HG03108 (cell line): ENCODE results near the gene RIPPLY3.
"Not testable (repeated sequence)": the region's sequence is repeated elsewhere in the genome, so short reads cannot be mapped to it uniquely, and the experiment has no call there.

Source experiments
- ATAC-seq: cut with Tn5 transposase; IDR thresholded peaks from one replicate; pipeline ENCODE4 v1.9.1; 2021; ENCODE audit warnings: moderate library complexity; ENCODE audit not compliant: unreplicated experiment

The RIPPLY3 gene

DNA sequence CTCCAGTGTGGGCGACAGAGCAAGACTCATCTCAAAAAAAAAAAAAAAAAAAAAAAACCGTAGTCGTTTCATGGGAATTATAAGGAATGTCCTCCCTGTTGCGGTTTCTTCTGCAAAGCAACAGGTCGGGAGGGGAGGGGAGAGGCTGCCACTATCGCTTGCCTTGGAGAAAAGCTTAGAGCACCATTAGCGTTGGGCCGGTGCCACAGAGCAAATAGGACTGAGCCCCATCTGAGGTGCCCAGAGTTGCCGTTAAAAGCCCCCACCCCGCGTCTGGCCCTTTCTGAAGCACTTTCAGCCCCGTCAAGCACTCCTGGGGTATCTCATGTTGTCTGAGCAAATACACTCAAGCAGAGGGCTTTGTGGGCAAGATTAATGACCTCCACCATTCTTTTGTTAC is 2.2 kb downstream of the RIPPLY3 start:
- ATAC-seq: no peak

DNA sequence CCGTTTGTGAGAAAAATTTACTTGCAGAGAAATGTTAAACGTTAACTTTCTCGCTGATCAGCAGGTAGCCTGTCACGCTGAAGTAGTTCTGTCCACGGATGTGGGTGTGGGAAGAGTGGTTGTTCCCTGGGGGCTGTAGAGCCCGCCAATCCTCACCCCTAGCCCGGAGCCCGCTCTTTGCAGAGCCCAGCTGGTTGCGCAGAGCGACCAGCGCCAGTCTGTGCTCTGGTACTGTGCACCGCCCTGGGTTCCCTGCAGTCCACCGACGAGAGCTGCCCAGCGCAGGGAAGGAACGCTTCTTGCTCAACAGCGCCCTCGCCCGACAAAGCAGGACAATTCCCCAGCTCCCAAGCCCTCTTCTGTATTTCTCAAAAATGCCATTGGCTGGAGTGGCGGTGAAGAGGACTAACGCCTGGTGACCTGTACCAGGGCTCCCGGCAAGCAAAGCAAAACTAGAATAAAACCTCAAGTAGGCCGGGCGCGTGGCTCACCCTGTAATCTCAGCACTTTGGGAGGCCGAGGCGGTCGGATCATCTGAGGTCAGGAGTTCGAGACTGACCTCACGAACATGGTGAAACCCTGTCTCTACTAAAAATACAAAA is 3.3 kb downstream of the RIPPLY3 start:
- ATAC-seq: peak; percentile 97

DNA sequence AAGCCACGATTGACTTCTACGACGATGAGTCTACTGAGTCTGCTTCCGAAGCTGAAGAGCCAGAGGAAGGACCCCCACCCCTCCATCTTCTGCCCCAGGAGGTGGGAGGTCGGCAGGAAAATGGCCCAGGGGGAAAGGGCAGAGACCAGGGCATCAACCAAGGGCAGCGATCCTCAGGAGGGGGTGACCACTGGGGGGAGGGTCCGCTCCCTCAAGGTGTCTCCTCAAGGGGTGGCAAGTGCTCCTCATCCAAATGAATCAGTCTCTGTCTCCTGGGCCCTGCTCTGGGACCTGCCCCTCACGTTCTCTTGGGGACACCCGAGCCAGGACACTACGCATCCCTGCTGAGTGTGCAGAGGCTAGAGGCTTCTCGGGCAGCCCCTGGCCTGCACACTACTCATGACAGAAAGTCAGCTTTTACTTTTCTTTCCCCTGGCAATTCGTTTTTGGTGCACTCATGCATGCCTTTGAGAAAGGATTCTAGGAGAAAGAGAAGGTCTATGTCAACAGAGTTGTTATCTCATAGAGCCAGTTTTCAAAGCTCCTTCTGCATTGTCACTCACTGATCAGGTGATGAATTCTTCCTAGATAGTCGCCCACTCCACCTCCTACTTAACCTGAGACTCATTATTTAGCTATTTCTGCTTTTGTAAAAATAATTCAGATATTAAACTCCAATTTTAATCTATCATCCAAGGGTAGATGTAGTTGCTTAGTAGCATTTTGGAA is 11.6 kb downstream of the RIPPLY3 start:
- ATAC-seq: no peak

DNA sequence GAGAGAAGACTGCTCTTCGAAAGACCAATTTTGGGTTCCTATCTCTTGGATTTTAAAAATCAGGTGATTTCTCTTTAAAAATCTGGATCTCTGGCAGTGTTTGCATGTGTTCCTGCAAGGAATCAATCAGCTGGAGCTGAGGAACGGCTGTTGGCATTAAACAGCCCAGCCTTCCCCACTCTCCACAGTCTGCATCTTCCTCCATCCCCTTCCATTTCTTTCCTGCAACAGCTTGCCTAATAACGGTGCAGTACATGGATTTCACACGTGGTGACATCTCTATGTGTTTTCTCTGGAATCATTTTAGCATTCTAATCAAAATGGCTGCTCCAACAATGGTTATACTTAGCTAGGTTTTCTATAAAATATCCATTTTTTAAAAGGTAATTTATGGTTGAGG is 20.0 kb downstream of the RIPPLY3 start:
- no peak for ATAC-seq

DNA sequence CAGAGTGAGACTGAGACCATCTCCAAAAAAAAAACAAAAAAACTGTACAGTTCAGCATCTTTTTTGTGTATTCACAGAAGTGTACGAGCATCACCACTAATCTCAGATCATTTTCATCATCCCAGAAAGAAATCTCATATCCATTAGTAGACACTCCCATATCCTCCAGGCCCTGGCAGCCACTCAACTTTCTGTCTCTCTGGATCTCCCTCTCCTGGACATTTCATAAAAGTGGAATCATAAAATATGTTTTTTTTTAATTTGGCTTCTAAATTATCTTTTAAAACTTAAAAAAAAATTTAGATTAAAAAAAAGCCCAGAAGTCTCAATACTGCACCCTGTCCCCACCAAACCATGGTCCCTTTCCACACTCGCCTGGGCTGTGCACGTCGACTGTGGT is 22.1 kb downstream of the RIPPLY3 start:
- ATAC-seq: no peak

DNA sequence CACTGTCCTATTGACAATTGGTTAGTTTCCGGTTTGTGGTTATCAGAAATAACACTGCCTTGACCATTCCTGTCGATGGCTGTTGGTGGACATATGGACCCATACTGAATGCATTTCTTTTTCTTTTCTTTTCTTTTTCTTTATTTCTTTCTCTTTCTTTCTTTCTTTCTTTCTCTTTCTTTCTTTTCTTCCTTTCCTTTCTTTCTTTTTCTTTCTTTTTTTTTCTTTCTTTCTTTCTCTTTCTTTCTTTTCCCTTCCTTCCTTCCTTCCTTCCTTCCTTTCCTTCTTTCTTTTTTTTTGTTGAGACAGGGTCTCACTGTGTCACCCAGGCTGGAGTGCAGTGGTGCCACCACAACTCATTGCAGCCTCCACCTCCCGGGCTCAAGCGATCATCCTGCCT is 24.4 kb downstream of the RIPPLY3 start:
- no peak for ATAC-seq

DNA sequence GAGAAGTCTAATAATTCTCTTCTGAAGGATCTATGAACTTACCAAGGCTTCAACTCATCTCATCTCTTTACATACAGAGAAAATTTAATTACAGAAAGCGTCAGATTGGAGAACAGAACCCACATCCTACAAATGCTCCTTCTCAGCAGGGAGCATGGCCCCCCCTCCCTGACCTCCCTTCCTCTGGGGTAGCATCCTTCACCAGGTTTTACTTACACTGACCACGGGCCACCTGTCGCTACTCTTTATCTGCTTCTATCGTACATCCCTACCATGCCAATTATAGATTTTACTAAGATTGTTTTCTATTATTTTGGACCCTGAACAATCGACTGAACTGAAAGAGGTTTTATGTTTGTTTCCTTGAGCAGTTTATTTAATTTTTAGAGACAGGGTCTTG is 25.8 kb downstream of the RIPPLY3 start:
- no peak for ATAC-seq

DNA sequence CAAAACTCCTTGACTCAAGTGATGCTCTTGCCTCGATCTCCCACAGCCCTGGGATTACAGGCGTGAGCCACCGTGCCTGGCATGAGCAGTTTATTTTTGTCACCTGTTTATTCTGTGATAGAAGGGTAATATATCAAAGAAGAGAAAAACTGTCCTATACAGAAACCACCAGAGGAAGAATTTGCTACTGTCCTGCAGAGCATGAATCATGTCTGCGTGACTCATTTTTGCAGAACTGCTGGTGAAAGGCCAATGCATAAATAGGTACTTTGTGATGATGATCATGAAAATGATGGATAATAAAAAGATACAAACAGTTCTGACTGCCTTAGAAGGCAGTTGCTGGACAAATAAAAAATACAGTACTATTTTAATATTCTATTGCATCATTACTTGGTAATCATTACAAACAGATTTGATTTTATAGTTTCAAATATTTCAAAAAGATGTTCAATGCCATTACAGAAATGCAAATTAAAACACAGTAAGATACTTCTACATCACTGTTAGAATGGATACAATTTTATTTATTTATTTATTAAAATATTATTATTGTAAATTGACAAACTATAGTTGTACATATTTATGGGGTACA is 26.5 kb downstream of the RIPPLY3 start:
- ATAC-seq: no peak

DNA sequence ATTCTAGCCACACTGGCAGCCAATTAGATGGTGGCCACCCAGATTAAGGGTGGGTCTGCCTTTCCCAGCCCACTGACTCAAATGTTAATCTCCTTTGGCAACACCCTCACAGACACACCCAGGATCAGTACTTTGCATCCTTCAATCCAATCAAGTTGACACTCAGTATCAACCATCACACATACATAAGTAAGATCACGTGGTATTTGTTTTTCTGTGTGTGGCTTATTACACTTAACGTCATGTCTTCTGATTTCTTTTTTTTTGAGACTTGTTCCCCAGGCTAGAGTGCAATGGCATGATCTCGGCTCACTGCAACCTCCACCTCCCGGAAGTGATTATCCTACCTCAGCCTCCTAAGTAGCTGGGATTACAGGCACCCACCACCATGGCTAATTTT is 27.9 kb downstream of the RIPPLY3 start:
- not testable (repeated sequence) for ATAC-seq

DNA sequence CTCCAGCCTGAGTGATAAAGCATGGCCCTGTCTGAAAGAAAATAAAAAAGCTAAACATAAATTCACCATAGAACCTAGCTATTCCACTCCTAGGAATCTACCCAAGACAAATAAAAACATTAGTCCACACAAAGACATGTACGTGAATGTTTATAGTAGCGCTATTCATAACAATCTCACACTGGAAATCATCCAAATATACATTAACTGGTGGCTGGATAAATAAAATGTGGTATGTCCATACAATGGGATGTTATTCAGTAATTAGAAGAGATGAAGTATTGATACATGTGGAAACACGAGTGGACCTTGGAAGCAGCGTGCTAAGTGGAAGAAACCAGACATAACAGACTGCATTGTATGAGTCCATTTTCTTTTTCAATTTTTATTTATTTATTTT is 29.7 kb downstream of the RIPPLY3 start:
- no peak for ATAC-seq

DNA sequence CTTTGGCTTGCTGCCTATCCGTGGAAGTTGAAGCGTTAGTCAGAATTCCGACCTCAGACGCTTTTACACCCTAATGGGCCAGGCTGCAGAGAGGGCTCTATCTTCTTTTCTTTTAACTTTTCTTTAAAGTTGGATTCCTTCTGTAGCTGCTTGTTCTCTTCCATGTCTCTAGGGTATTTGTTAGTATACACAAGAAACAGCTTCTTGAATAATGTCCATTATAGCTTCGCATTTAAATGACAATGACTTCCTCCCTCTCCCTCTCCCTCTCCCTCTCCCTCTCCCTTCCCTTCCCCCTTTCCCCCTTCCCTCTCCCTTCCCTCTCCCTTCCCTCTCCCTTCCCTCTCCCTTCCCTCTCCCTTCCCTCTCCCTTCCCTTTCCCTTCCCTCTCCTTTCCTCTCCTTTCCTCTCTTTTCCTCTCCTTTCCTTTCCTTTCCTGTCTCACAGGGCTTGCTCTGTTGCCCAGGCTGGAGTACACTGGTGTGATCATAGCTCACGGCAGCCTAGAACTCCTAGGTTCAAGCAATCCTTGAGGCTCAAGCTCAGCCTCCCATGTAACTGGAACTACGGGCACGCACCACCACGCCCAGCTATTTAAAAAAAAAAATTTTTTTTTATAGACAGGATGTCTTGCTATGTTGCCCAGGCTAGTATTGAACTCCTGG is 33.0 kb downstream of the RIPPLY3 start:
- no peak for ATAC-seq

DNA sequence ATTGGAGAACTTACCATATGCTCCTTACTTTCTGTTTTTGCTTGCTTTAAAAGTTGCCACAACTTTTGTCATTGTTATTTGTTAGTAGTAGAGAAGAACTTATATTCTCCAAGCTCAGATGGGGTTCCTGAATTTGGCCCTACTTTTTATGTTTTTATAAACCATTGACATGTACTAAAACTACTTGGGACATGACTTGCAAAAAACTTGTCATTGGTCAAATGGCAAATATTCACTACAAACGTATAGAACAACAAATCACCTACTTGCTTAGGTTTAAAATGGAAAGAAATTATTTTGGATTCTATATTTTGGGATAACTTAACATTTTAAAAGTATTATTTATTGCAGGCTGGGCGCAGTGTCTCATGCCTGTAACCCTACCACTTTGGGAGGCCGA is 33.7 kb downstream of the RIPPLY3 start:
- no peak for ATAC-seq

DNA sequence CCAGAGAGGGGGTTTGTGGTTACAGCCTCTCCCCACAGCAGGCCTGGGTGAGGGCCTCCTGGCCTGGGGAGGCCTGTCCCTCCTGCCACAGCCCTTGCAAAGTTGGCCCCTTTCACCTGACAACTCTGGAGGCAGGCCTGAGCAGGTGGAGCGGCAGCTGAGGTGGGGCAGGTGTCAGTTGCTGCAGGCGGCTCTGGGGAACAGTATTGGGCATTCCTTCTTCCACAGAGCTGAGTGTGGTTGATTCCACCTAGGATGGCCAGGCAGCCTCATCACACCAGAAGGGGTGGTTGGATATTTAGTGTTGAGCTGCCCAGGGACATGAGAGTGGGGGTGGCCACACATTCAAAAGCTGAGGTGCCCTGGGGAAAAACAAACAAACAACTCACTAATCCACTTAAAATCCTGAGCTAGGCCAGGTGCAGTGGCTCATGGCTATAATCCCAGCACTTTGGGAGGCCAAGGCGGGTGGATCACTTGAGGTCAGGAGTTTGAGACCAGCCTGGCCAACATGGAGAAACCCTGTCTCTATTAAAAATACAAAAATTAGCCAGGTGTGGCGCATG is 35.3 kb downstream of the RIPPLY3 start:
- ATAC-seq: no peak

DNA sequence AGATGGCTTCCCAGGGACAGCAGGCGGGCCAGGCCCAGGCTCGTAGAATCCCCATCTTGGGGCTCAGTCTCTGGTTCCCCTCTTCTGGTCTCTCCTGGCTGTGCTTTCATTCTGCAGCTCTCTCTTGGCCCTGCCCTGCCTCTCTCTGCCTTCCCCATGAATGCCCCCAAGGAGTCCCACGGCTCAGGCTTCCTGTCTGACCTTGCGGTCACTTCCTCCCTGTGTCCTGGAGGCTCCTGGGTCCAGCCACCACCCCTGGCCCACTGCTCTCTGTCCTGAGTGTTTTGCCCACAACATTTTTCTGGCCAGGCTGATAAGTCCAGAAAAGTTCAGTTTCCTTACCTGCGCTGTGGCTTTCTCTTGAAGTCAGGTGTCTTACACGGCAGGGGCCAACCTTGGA is 37.3 kb downstream of the RIPPLY3 start:
- no peak for ATAC-seq

DNA sequence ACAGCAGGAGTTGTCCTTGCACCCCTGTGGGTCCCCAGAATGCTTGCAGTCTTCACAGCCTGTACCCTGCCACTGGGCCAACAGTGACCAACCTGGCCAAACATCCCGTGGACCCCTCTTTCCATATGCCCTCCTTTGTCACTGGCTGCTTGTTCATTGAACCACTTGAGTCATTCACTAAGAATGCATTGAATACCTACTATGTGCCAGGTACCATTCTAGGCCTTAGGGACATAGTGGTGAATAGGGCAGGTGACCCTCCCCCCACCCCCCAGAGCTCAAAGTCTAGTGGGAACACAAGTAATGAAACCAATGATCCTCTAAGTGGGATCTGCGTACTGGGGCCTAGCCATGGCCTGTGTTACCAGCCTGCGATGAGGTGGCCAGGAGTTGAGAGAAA is 38.1 kb downstream of the RIPPLY3 start:
- no peak for ATAC-seq

DNA sequence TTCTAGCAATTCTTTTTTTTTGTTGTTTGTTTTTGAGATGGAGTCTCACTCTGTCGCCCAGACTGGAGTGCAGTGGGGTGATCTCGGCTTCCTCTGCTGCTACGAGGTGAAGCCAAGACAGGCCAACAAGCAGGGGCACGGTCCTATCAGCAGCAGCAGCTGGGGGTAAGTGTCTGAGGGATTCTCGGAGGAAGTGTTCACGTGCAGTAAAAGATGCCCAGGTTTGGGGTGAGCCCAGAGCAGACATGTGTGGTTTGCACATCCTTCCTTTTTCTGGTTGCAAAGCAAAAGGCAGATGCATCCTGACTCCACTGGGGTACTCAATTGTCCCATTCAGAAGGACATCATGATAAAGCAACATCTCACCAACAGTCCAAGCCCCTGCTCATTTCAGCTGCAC is 38.6 kb downstream of the RIPPLY3 start:
- ATAC-seq: no peak

DNA sequence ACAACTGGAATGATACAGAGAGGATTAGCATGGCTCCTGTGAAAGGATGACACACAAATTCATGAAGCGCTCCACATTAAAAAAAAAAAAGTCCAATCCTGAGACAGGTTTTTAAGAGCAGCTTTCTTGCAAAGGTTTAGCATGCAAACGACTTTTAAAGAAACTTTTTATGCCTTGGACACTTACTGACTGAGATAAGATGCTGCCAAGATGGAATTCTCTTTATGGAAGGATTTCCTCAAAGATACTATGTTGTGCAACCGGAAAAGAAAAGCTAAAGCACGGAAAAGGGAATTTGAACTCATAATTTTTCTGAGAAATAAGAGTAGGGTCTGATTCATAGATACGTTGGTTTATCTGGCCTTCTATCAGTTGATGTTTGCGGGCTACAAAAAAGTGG is 39.1 kb downstream of the RIPPLY3 start:
- no peak for ATAC-seq

DNA sequence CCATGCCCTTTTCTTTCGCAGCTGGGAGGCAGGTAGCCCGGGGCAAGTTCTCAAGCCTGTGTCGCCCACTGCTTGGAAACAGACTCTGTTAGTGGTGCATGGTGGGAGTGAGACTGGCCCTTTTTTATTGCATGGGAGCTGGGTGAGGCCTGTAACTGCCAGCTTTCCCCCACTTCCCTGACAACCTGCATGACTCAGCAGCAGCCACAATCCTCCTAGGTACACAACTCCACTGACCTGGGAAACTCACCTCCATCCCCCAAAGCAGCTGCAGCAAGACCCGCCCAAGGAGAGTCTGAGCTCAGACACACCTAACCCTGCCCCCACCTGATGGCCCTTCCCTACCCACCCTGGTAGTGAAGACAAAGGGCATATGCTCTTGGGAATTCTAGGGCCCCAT is 40.6 kb downstream of the RIPPLY3 start:
- ATAC-seq: no peak

DNA sequence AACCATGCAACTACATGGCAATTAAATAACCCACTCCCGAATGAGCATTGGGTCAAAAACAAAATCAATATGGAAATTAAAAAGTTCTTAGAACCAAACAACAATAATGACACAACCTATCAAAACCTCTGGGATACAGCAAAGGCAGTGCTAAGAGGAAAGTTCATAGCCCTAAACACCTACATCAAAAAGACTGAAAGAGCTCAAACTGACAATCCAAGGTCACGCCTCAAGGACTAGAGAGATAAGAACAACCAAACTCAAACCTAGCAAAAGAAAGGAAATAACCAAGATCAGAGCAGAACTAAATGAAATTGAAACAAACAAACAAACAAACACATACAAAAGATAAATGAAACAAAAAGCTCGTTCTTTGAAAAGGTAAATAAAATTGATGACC is 43.2 kb downstream of the RIPPLY3 start:
- ATAC-seq: not testable (repeated sequence)

DNA sequence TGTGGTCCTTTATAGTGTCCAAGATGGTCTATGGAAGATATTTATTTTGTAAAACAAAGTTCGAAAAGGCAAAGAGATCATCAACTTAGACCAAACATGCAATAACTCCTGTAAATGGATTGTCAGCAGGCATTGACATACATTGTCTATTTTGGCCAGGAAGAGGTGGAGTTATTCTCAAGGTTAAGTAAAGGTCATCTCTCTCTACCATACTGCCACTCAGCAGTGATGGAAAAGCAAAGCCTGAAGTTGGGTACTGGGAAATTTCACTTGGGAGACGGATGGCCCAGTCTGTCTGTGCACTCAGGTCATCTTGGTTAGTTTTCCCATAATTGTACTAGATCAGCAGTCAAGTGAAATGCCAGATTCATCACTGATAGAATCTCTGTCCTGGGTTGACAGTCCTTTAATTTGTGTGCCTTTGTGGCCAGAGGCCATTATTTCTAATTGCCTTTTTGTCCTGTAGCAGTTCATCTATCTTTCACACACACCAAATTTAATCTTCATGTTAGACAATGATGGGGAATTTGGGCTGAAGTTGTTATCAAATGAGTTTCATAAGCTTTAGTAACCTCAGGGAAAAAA is 48.9 kb downstream of the RIPPLY3 start:
- ATAC-seq: no peak

DNA sequence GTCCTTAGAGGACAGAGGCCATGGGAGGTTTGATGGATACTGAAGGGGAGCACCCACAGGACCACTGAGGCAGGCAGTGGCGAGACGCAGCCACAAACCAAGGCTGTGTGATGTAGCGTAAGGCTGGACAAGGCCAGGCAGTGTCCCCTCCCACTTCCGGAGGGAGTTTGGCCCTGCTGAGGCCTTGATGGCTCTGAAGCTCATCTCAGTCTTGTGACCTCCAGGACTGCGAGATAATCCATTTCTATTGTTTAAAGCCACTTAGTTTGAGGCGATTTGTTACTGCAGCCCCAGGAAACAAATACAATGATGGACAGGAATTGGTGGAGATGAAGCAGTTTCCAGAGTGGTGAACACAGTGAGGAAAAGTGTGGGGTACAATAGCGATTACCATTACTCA is 51.1 kb downstream of the RIPPLY3 start:
- no peak for ATAC-seq
